HCT116 (cell line): ENCODE measurements around the gene ABCA1.

Experiments
- CTCF ChIP-seq, 3 experiments: fragments of 200-600 bp in 1 of 3; sonication (generic) in 1 of 3; IDR thresholded peaks in 2 of 3; conservative IDR thresholded peaks in 1 of 3; 2 replicates each; pipeline ENCODE4 v1.5.1; 2012 to 2017; ENCODE audit warnings: low read depth in 2 of 3, low read length in 2 of 3, antibody characterized with exemption in 1 of 3, borderline replicate concordance in 1 of 3, control low read depth in 1 of 3, mild to moderate bottlenecking in 1 of 3, mixed read lengths in 1 of 3, mixed run types in 1 of 3, moderate library complexity in 1 of 3; ENCODE audit not compliant: insufficient read depth in 1 of 3
- SIN3A ChIP-seq: IDR thresholded peaks from 2 replicates; pipeline ENCODE4 v1.6.1; 2012; ENCODE audit warnings: low read depth

- TF ChIP-seq CTCF (IDR thresholded peaks at IDR 0.05 in 2 of 3, conservative IDR thresholded peaks at IDR 0.05 in 1 of 3; ENCODE audit: borderline replicate concordance in 1 of 3, insufficient read depth in 1 of 3, low read depth in 2 of 3, low read length in 2 of 3), result no peak
- no peak for TF ChIP-seq SIN3A
Measured at GRCh38 chr9:104971511-104971910, 43.6 kb upstream of the ABCA1 start.
